ENCODE data around the gene STAT4. TPM values are rescaled to one million over a fixed set of nuclear protein-coding genes. Genes with fewer than 3 reads are reported as not detected.

STAT4 gene
- total RNA-seq, 2 experiments from 2014 or later: 52.4 to 52.6 TPM

DNA sequence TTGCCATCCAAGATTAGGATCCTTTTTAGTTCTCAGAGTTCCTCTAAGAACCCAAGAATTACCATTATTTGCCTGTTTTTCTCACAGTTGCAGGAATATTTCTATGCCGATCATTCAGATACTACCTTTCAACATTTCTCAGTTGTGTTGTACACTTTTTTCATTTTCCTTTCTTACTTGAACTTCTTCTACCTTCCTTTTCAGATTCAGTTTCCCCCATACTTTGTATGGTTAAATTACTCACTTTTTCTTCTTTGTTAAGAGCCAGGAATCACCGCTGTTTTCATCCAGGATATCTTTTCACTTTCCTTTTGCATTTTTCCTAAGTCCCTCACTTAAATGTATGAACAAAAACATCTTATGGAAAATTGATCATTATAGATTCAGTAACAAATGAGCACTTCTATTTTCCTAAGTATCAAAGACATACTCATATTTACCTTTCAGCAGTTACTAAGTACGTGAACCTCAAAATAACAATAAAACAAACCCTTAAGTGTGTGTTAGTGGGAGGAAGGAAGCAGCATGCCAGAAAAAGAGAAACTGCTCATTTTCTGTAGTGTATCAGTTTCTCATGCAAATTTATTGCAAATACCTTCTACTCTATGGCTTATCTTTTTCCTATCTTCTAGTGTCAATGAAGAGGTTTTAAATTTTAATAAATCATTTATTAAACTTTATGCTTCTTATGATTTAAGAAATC, 72.5 kb downstream of the STAT4 start:
- peaks cover 29% of the 10 kb centered on the region for H3K4me1 Mint-ChIP-seq (ENCODE audit: low read depth)
- POLR2A ChIA-PET: interaction anchor here (0.7 kb wide), 1 partner anchor 34 kb away, joined by 3 read pairs; no protein-coding TSS in a partner anchor
- H3K4me3 Mint-ChIP-seq: peak overlapping the region; percentile 48
- CTCF ChIA-PET: interaction anchor here (0.7 to 1.2 kb wide), 3 partner anchors 24 to 1631 kb away, joined by 3 to 6 read pairs (median 3); no protein-coding TSS in a partner anchor
- no peaks in the 10 kb centered on the region for H3K27me3 Mint-ChIP-seq
- peaks cover 38% of the 10 kb centered on the region for H3K36me3 Mint-ChIP-seq
- intact Hi-C loops (cut with micrococcal nuclease): loop anchor here (1.0 to 2.0 kb wide), 4 partner anchors 12 to 50 kb away; no protein-coding TSS in a partner anchor
- H3K27ac Mint-ChIP-seq: peak overlapping the region; percentile 69
- no peak for DNase-seq
- peaks cover 13% of the 10 kb centered on the region for H3K9me3 Mint-ChIP-seq

DNA sequence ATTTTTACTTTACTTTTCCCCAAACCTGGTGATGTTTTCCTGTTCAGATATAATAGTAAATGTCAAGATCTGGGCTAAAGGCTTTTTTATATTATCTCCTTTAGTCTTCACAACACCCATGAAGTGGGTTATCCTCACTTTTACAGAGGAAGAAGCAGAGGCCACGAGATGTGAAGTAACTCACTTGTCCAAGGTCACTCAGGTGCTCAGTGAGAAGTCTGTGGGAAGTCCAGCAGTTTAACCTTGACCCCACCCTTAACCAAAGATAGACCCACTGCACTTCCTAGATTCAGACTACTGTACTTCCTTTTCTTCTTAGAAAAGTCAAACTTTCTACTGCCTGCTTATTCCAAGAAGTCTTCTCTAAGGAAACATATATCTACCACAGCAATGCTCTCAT, 80.5 kb downstream of the STAT4 start:
- no peak for DNase-seq
- Mint-ChIP-seq H3K9me3 (no peaks in the 10 kb centered on the region), H3K4me3 (no peak overlapping the region), H3K27ac (peak overlapping the region; percentile 80), H3K27me3 (no peaks in the 10 kb centered on the region), H3K36me3 (peaks cover 20% of the 10 kb centered on the region), H3K4me1 (ENCODE audit: low read depth) (peaks cover 50% of the 10 kb centered on the region)
- CTCF ChIA-PET: interaction anchor here (0.7 to 3.9 kb wide), 4 partner anchors 8 to 85 kb away, joined by 3 to 26 read pairs (median 13); no protein-coding TSS in a partner anchor
- intact Hi-C loops (cut with micrococcal nuclease): no loop called here
- POLR2A ChIA-PET: interaction anchor here (0.7 to 1.3 kb wide), 5 partner anchors 9 to 85 kb away, joined by 3 to 4 read pairs (median 3); no protein-coding TSS in a partner anchor

DNA sequence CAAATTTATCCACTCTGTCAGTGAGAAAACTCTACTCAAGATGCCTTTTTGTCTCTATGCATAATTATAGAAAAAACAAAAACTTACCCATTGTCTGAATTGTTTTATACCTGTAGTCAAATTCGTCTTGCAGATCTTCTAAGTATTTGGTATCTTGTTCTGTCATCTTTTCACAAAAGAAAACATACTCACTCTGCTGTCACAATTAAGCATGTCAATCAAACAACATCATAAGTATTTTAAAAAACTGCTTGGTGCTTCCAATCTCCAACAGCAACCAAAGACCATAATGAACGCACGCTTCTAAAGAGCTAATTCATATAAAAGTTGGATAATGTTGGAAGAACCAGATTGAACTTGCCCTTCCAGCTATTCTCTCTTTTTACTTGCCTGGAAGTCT, 81.2 kb downstream of the STAT4 start:
- Mint-ChIP-seq H3K4me1 (ENCODE audit: low read depth) (peaks cover 55% of the 10 kb centered on the region), H3K4me3 (no peak overlapping the region), H3K36me3 (peaks cover 19% of the 10 kb centered on the region), H3K27me3 (no peaks in the 10 kb centered on the region), H3K27ac (peak overlapping the region; percentile 39), H3K9me3 (no peaks in the 10 kb centered on the region)
- ChIA-PET CTCF (interaction anchor here (1.9 to 3.9 kb wide), 3 partner anchors 7 to 86 kb away, joined by 6 to 26 read pairs (median 20); no protein-coding TSS in a partner anchor), POLR2A (no interaction called here)
- intact Hi-C loops (cut with micrococcal nuclease): no loop called here
- no peak for DNase-seq

DNA sequence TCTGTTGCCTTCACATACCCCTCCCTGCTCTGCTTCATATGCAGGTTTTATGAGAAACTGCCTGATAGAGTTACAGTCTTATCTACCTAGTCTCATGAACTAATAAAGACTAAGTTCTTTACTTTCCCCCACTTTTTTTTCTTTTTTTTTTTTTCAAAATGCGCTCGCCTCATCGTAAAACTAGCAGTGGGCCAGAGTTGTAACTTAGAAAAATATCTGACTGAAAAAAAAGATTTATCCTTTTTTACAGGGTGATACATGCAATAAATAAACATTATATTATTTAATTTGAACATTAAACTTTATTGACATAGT, 83.9 kb downstream of the STAT4 start:
- CTCF ChIA-PET: interaction anchor here (1.8 kb wide), 1 partner anchor 89 kb away, joined by 5 read pairs; no protein-coding TSS in a partner anchor
- peaks cover 32% of the 10 kb centered on the region for H3K36me3 Mint-ChIP-seq
- H3K27me3 Mint-ChIP-seq: no peaks in the 10 kb centered on the region
- intact Hi-C loops (cut with micrococcal nuclease): loop anchor here (1.0 kb wide), 1 partner anchor 11 kb away; no protein-coding TSS in a partner anchor
- DNase-seq: no peak
- H3K27ac Mint-ChIP-seq: peak overlapping the region; percentile 85
- peaks cover 77% of the 10 kb centered on the region for H3K4me1 Mint-ChIP-seq (ENCODE audit: low read depth)
- H3K4me3 Mint-ChIP-seq: no peak overlapping the region
- POLR2A ChIA-PET: interaction anchor here (1.3 to 2.9 kb wide), 2 partner anchors 46 to 82 kb away, joined by 3 to 10 read pairs; no protein-coding TSS in a partner anchor
- H3K9me3 Mint-ChIP-seq: no peaks in the 10 kb centered on the region

DNA sequence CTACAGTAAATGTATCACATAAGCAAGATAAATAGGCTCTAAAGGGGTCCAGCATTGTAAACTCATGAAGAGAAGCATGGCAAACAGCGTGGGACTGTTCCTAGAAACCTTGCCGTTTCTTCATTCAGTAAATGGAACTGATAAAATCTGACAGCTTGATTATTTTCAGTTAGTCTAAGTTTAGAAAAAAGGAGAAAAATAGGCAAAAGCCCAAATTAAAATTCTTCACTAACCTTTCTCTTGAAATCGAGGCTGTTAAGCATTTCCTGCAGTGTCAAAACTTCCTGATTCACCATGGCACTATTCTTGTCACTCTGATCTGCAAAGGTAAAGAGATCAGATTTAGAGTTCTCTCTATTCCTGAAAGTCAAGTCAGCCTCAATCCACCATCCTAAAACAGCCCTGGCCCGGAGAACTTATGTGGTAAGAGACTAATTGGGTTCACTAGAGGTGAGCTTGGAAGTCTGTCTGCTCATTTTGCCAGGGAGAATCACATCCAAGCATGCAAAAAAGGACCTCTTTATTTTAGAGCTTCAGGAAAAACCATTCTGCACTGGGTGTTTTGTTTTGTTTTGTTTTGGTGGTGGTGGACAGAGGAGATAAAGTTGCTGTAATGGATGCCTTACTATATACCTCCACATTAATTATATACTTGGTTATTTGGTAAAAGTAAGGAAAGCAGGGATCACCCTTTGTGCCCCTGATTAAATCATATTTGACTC, 84.4 kb downstream of the STAT4 start:
- peak overlapping the region; percentile 63 for H3K4me3 Mint-ChIP-seq
- POLR2A ChIA-PET: interaction anchor here (0.8 to 2.9 kb wide), 3 partner anchors 46 to 82 kb away, joined by 3 to 10 read pairs (median 3); no protein-coding TSS in a partner anchor
- peaks cover 33% of the 10 kb centered on the region for H3K36me3 Mint-ChIP-seq
- CTCF ChIA-PET: interaction anchor here (1.8 to 5.2 kb wide), 2 partner anchors 14 to 89 kb away, joined by 5 to 30 read pairs; no protein-coding TSS in a partner anchor
- intact Hi-C loops (cut with micrococcal nuclease): loop anchor here (1.0 kb wide), 1 partner anchor 12 kb away; no protein-coding TSS in a partner anchor
- H3K9me3 Mint-ChIP-seq: no peaks in the 10 kb centered on the region
- peaks cover 79% of the 10 kb centered on the region for H3K4me1 Mint-ChIP-seq (ENCODE audit: low read depth)
- H3K27ac Mint-ChIP-seq: peak overlapping the region; percentile 85
- DNase-seq: peak; percentile 26
- no peaks in the 10 kb centered on the region for H3K27me3 Mint-ChIP-seq

DNA sequence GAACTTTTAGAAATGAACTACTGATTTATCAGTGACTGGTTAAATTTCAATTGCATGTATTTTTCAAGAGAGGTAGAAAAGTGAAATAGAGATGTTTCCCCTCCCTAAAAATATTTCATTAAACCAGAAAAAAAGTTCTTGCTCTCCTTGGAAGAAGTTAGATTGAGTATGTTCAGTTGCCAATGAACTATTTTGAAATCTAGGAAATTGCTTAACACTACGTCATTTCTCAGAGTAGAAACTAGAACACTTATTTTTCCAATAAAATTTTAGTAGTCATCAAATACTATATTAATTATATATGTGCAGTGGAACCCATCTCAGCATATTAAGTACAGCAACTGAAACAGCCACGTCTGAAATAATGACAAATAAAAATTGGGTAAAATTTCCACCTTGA, 85.0 kb downstream of the STAT4 start:
- DNase-seq: no peak
- peak overlapping the region; percentile 63 for H3K4me3 Mint-ChIP-seq
- ChIA-PET POLR2A (interaction anchor here (0.8 to 2.9 kb wide), 3 partner anchors 47 to 83 kb away, joined by 3 to 10 read pairs (median 3); no protein-coding TSS in a partner anchor), CTCF (interaction anchor here (1.6 to 5.2 kb wide), 3 partner anchors 14 to 90 kb away, joined by 3 to 30 read pairs (median 5); partner anchors contain the start of gene STAT4)
- H3K9me3 Mint-ChIP-seq: no peaks in the 10 kb centered on the region
- H3K27ac Mint-ChIP-seq: peak overlapping the region; percentile 85
- peaks cover 35% of the 10 kb centered on the region for H3K36me3 Mint-ChIP-seq
- intact Hi-C loops (cut with micrococcal nuclease): loop anchor here (1.0 kb wide), 1 partner anchor 13 kb away; no protein-coding TSS in a partner anchor
- no peaks in the 10 kb centered on the region for H3K27me3 Mint-ChIP-seq
- peaks cover 79% of the 10 kb centered on the region for H3K4me1 Mint-ChIP-seq (ENCODE audit: low read depth)

DNA sequence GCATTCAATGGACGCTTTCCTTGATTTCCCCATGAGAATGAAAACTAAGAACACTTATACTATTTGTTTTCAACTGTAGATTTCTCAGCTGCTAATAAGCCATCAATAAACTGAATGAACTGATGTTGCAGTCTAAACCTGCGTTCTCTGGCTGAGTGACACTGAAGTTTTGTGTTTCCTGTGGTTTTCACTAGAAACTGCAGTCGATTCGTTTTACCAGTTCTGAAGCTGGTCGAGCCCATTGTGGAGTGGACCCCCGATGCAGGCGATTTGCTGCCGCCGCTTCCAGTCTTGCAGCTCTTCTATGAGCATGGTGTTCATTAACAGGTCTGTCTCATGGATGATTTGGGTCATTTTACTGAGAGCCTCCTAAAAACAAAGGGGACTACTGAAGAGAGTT, 86.2 kb downstream of the STAT4 start:
- POLR2A ChIA-PET: interaction anchor here (1.1 to 2.9 kb wide), 2 partner anchors 84 to 86 kb away, joined by 5 to 10 read pairs; no protein-coding TSS in a partner anchor
- intact Hi-C loops (cut with micrococcal nuclease): no loop called here
- CTCF ChIA-PET: interaction anchor here (1.6 to 5.2 kb wide), 3 partner anchors 12 to 91 kb away, joined by 3 to 30 read pairs (median 10); partner anchors contain the start of gene STAT4
- H3K4me1 Mint-ChIP-seq (ENCODE audit: low read depth): peaks cover 75% of the 10 kb centered on the region
- H3K27ac Mint-ChIP-seq: peak overlapping the region; percentile 85
- no peaks in the 10 kb centered on the region for H3K27me3 Mint-ChIP-seq
- DNase-seq: peak; percentile 44
- peak overlapping the region; percentile 76 for H3K4me3 Mint-ChIP-seq
- H3K9me3 Mint-ChIP-seq: no peaks in the 10 kb centered on the region
- H3K36me3 Mint-ChIP-seq: peaks cover 41% of the 10 kb centered on the region

DNA sequence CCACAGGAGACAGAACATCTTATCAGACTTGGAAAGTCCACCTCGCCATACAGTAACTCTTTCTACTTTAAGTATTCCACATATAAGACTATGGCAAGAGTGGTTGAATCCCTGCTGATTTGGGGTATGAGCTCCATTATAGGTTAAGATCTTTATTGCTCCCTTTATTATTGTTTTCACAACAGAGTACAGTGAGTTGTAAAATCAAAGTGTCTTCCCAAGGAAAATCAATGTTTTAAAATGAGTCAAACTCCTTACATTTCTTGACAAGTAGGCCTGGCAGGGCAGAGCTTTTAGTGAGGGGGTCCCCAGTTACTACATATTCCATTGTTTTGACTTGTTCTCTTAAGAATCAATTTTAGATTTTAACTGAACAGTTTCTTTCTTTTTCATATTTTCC, 87.2 kb downstream of the STAT4 start:
- no peaks in the 10 kb centered on the region for H3K9me3 Mint-ChIP-seq
- CTCF ChIA-PET: interaction anchor here (0.7 to 5.2 kb wide), 6 partner anchors 9 to 92 kb away, joined by 3 to 30 read pairs (median 4); no protein-coding TSS in a partner anchor
- H3K27ac Mint-ChIP-seq: peak overlapping the region; percentile 56
- peaks cover 45% of the 10 kb centered on the region for H3K36me3 Mint-ChIP-seq
- no peaks in the 10 kb centered on the region for H3K27me3 Mint-ChIP-seq
- intact Hi-C loops (cut with micrococcal nuclease): no loop called here
- peak overlapping the region; percentile 1 for H3K4me3 Mint-ChIP-seq
- peaks cover 77% of the 10 kb centered on the region for H3K4me1 Mint-ChIP-seq (ENCODE audit: low read depth)
- no peak for DNase-seq
- POLR2A ChIA-PET: interaction anchor here (0.8 kb wide), 1 partner anchor 52 kb away, joined by 3 read pairs; no protein-coding TSS in a partner anchor

DNA sequence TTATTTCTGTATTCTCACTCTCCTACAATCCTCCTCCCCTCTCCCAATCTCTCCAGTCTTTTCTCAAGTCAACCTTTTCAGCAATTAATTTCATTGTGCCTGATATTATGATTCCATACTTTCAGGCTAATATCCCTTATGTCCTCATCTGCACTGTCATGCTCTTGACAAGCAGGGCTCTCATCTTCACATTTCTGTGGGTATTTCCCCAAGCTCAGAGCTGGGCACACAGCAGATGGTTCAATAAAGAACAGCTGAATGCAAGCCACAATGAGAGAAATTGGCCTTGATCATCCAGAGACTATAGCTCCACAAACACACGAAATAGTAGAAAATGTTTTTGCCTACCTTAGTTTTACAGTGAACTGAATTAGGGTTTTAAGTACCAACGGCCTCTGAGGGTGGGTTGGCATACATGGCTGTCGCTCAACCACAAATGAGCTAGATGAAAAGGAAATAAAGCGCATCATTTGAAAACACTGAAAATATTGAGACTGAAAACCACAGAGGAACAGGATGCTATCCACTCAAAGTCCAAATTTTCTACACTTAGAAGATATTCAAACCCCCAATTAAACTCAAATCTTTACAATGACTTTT, 89.3 kb downstream of the STAT4 start:
- Mint-ChIP-seq H3K4me3 (peak overlapping the region; percentile 2), H3K27me3 (no peaks in the 10 kb centered on the region), H3K4me1 (ENCODE audit: low read depth) (peaks cover 70% of the 10 kb centered on the region), H3K36me3 (peaks cover 45% of the 10 kb centered on the region), H3K27ac (peak overlapping the region; percentile 60), H3K9me3 (no peaks in the 10 kb centered on the region)
- ChIA-PET CTCF (interaction anchor here (0.8 to 5.2 kb wide), 8 partner anchors 9 to 133 kb away, joined by 3 to 30 read pairs (median 4); no protein-coding TSS in a partner anchor), POLR2A (interaction anchor here (1.0 to 1.8 kb wide), 3 partner anchors 9 to 88 kb away, joined by 3 to 11 read pairs (median 3); partner anchors contain the start of gene STAT4)
- intact Hi-C loops (cut with micrococcal nuclease): no loop called here
- DNase-seq: peak; percentile 26

DNA sequence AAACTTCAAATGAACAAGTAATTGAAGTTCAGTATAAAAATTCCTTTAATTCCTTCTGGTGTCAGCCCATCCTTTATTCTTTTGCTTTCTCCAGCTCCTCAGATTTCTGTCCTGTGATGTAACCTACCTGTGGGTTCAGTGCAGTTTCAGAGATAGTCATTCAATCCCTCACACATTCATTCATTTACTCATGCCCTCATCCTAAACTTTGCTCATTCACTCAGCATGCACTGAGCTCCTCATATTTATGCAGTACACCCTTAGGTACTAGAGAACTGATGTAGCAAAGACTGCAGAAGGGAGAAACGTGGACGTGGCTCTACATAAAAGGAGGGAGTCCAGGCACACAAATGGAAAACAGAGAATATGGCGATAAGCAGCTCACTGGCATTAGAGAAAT, 91.5 kb downstream of the STAT4 start:
- no peak for DNase-seq
- Mint-ChIP-seq H3K27ac (peak overlapping the region; percentile 10), H3K4me1 (ENCODE audit: low read depth) (peaks cover 68% of the 10 kb centered on the region), H3K9me3 (no peaks in the 10 kb centered on the region), H3K27me3 (no peaks in the 10 kb centered on the region), H3K36me3 (peaks cover 40% of the 10 kb centered on the region), H3K4me3 (no peak overlapping the region)
- intact Hi-C loops (cut with micrococcal nuclease): loop anchor here (1.0 to 10.0 kb wide), 4 partner anchors 19 to 315 kb away; no protein-coding TSS in a partner anchor
- ChIA-PET CTCF (interaction anchor here (1.0 to 2.6 kb wide), 4 partner anchors 9 to 96 kb away, joined by 3 to 30 read pairs (median 4); no protein-coding TSS in a partner anchor), POLR2A (interaction anchor here (0.6 to 1.7 kb wide), 4 partner anchors 9 to 91 kb away, joined by 3 to 11 read pairs (median 4); partner anchors contain the start of gene STAT4)

DNA sequence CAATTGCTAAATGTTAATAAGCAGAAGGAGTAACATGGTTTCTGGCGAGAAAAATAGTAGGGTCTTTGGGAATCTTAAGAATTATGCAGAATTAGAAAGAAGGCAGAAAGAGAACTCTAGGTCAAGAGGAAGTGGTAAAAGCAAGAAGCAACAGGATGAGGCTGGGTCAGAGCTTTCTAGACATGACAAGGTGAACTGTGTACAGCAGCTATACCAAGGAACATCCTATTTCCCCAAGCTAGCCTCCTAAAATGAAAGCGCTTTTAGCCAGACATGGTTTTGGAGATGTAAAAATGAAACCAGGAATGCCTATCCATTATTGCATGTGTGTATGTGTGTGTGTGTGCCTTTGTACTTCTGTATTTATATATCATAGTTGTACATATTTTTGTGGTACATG, 94.6 kb downstream of the STAT4 start:
- POLR2A ChIA-PET: no interaction called here
- DNase-seq: no peak
- peaks cover 44% of the 10 kb centered on the region for H3K4me1 Mint-ChIP-seq (ENCODE audit: low read depth)

More for the DNA sequence above, 94.6 kb downstream of the STAT4 start:
- Mint-ChIP-seq H3K4me3 (no peak overlapping the region), H3K9me3 (no peaks in the 10 kb centered on the region), H3K36me3 (peaks cover 17% of the 10 kb centered on the region), H3K27ac (peak overlapping the region; percentile 31), H3K27me3 (no peaks in the 10 kb centered on the region)
- CTCF ChIA-PET: interaction anchor here (10.9 kb wide), 1 partner anchor 99 kb away, joined by 412 read pairs; no protein-coding TSS in a partner anchor
- intact Hi-C loops (cut with micrococcal nuclease): loop anchor here (10.0 kb wide), 1 partner anchor 319 kb away; no protein-coding TSS in a partner anchor
